Effector CD8-positive, alpha-beta T cell (primary cell): ENCODE measurements around the gene STH.

Experiments used
- DNase-seq: peaks from one replicate; lab custom pipeline; 2025; lab: John Stamatoyannopoulos, UW

Gene STH

DNA sequence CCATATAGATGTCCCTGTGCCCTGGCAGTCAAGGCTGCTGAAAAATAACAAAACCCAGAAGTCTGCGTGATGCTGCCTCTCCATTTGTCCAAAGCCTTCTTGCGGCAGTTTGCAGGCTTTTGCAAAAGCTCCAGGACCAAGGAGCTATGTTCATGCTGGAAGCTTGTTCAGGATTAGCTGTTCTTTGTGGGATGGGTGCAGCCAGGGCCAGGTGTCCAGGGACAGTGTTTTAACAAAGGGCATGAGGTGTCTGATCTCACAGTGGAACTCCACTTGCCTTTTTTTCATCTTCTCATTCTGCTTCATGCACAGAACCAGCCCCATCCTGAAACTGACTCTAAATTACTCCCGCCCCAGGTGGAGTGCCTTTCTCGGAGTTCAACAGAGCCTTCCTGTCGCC, 31.7 kb upstream of the STH start:
- DNase-seq = no peak

DNA sequence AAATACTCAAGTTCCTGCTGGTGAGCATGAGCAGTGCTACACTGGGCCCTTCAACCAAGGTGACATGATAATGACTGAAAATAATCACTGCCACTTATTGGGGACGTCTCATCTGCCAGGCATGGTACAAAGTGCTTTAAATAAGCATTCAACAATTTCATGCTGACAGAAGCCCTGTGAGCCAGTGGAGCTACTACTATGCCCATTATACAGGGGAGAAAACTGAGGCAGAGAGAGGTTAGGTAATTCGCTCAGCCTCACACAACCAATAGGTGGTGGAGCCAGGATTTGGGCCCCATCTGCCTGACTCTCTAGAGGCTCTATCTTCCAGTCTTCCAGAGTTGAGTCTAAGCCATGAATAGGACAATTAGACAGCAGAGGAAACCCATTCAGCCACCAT, 30.3 kb upstream of the STH start:
- no peak for DNase-seq

DNA sequence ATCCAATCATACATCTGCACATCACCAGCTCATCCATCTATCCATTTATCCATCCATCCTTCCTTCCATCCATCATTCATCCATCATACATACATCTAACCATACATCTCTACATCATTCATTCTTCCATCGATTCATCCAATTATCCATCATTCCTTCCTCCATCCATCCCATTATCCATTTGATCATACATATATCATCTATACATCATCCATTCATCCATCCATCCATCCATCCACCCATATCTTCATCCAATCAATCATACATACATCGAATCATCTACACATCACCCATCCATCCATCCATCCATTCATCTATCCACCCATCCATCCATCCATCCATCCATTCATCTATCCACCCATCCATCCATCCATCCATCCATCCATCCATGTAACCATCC, 29.3 kb upstream of the STH start:
- DNase-seq = no peak

DNA sequence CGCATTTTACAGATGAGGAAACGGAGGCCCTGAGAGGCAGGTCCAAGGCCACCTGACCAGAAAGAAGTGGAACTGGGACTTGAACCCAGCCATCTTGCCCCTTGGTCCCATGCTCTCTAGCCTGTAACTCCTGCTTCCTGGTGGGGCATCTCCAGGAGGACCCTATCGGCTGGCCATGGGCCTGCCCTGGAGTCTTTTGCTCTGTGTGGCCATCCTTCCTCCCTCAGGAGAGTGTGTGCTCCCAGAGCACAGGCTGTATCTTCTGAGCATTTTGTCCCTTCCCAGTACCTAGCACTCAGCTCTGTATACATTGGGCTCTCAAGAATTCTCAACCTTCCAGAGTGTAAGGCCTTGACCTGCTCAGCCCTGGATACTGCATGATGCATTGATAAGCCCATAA, 28.4 kb upstream of the STH start:
- no peak for DNase-seq

DNA sequence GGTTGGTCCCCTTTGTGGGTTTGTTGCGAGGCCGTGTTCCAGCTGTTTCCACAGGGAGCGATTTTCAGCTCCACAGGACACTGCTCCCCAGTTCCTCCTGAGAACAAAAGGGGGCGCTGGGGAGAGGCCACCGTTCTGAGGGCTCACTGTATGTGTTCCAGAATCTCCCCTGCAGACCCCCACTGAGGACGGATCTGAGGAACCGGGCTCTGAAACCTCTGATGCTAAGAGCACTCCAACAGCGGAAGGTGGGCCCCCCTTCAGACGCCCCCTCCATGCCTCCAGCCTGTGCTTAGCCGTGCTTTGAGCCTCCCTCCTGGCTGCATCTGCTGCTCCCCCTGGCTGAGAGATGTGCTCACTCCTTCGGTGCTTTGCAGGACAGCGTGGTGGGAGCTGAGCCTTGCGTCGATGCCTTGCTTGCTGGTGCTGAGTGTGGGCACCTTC, 27.3 kb upstream of the STH start:
- DNase-seq = no peak

DNA sequence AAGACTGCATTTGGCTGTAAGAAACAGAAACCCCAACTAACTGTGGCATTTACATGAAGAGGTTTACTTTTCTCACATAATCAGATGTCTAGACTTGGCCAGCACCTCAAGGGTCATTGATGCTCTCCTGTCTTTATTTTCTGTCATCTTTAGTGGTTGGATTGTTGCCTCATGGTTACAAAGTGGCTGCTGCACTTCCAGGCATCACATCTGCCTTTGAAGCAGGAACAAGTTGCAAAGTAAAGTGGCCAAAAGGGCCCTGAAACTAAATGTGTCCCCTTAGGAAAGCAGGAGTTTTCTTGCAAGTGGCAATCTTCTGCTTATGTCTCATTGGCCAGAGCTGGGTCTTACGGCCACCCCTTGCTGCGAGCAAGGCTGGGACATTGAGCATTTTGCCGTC, 26.5 kb upstream of the STH start:
- DNase-seq = no peak

DNA sequence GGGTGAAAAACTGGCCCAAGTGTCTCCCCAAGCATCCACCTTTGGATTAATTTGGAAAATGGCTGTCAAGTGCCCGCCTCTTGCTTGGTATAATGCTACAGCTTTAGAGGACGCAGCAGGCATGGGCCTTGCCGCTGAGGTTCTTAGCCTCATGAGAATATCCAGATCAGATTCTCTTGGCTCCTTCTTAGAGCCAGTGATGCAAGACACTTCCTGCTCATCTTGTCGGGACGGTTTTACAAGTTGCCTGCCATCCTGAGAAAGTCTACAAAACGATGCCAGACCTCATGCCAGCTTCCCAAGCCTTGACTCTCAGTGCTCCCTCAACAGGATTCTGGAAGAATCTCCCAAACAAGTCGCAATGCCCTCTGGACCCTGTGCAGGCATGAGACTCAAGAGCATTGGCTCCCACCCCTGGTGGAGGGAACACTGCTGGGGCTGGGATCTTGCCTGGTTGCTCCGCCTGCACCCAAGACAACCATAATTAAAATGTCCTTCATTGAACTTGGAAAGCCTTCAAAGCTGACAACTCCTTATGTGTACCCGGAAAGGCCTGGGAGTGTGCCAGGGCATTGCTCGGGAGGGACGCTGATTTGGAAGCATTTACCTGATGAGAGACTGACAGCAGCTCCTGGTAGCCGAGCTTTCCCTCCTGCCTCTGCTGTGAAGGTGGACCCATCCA, 25.8 kb upstream of the STH start:
- DNase-seq = no peak

DNA sequence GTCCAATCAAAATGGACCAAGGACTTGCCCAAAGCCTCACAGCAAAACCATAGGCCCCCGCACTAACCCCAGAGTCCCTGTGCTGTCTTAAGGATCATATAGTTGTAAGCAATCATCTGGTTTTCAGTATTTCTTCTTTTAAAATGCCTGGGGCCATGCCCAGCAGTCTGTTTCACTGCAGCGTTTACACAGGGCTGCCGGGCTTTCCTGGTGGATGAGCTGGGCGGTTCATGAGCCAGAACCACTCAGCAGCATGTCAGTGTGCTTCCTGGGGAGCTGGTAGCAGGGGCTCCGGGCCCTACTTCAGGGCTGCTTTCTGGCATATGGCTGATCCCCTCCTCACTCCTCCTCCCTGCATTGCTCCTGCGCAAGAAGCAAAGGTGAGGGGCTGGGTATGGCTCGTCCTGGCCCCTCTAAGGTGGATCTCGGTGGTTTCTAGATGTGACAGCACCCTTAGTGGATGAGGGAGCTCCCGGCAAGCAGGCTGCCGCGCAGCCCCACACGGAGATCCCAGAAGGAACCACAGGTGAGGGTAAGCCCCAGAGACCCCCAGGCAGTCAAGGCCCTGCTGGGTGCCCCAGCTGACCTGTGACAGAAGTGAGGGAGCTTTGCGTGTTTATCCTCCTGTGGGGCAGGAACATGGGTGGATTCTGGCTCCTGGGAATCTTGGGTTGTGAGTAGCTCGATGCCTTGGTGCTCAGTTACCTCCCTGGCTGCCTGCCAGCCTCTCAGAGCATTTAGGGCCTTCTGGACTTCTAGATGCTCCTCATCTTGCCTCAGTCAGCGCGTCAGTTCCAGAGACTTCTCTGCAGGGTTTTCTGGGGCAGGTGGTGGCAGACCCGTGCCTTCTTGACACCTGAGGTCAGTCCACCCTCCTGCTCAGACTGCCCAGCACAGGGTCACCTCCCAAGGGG, 24.8 kb upstream of the STH start:
- no peak for DNase-seq

DNA sequence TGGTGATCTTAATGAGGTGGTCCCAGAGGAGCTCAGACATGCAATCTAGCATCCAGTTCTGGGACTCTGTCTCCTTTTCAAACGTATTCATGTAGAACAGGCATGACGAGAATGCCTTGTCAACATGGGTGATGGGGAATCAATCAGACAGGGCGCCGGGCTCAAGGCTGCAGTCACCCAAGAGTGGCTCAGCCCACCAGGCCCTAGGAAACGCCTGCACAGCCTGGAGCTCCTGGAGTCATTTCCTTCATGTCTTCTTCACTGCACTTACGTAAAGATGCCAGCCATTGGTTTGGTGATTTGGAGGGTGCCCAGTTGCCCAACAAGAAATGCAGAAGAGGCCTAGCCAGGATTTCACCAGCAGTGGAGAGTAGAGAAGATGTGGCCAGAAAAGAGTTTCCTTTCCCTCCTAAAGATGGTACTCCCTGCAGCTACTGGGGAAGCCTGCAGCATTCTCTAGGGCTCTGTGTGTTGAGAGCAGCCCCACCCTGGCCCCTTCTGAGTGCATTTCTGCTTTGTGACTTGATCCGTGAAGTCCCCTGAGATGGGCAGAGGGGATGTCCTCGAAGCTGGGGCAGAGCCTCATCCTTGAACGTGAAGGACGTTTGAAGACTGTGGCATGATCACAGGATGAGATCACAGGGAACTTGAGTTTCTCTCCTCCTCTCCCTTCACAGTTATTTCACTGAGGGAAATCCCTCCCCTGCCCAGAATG, 24.0 kb upstream of the STH start:
- DNase-seq = no peak

DNA sequence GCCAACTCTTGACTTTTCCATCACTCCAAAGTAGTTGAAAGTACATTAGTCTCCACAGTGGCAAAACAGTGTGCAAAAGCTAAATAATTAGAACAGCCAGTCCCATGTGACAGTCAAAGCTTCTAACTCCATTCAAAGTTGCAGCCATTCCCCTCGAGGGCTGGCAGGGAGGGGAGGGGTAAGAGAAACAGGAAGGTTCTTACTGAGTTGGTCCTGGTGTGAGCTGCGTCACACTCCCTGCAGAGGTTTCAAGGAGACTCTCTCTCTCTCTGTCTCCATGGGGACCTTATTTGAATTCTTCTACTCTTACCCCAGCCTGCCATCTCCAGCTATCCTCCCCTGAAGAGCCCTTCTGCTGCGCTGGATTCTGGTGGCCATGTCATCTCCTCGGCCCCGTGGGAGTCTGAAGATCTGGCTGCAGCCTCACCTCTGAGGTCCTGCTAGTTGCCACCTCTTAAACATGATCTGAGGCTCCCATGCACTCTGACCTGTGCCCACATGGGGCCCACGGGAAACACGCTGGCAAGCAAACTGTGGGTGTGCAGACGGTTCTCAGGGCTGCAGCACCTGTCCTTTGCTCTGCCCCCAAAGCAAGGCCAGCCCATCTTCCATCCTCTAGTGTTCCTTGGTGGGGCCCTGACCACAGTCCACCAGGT, 23.3 kb upstream of the STH start:
- no peak for DNase-seq

DNA sequence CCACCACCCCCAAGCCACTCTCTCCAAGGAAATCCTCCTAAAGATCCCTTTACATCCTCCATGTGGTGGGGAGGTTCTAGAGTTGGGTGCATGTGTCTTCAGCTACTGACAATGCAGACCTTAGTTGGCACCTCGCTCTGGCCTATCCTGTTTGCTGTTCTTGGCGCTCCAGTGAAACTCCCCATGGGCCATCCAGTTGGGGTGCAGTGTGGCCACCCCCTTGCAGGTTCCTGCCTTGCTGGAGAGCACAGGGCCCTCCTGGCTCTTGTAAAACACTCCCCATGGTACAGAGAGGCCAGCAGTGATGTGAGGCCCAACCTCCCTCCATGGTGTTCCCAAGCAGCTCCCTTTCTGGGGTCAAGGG, 22.7 kb upstream of the STH start:
- DNase-seq = no peak

DNA sequence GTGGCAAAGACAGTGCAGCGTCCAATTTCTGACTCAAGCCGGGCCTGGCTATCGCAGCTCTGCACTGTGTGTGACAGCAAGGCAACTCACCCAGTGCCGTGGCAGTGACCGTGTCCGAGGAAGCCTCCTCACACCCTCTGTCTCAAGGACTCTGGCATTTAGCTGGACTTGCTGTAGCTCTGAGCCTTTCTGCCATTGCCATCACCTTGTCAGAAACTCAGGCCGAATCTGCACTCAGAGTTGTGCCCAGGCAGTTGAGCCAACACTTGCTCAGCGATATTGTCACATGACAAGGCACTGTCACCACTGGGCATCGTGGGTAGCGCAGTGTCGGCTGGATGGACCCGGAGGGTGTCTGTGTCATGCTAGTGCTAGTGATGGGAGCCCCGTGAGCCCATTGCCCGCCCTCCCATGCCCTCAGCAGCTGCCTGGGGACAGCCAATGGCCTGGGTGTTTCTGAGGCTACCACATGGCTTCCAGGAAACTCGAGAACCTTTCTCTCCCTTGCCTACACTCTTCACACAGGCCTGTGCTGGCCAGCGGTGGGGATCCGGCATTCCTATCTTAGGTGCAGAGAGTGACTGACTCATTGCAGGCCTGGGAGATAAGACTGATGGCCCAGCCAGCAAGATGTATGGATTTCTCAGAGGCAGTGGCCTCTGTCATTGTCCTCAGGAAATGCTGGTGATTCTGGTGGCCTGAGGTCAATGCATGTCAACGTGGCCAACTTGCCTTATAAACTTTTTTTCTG, 22.1 kb upstream of the STH start:
- DNase-seq = no peak

DNA sequence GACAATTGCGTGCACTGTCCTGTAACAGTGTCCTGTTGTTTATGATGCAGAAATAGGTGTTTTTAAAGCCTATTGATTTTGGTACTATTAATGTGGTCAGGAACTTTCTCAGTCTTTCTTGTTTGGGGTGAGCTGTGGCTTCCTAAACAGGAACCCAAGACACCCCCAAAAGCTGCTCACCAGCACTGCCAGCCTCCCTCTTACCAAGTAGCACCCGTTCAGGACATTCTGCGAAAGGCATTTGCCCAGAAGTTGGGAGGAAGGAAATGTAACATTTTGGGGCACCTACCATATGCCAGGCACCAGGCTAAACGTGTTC, 21.6 kb upstream of the STH start:
- DNase-seq = no peak

DNA sequence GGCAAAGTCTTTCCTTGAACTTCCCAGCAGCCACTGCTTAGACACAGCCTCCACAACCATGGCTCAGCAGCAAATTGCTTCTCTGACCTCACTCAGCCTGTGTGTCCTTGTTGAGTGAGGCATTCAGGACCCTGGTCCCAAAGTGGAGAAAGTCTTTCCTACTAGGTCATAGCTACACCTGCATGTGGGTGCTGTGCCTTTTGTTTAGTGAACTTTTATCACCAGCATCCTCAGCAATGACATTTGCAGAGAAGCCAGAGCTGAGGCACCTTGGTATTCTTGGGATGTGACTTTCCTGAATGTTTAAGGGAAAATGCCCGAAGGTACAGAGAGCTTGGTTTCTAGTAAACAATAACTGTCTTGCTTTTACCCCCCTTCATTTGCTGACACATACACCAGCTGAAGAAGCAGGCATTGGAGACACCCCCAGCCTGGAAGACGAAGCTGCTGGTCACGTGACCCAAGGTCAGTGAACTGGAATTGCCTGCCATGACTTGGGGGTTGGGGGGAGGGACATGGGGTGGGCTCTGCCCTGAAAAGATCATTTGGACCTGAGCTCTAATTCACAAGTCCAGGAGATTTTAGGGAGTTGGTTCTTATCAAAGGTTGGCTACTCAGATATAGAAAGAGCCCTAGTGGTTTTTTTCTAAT, 20.9 kb upstream of the STH start:
- DNase-seq = no peak

DNA sequence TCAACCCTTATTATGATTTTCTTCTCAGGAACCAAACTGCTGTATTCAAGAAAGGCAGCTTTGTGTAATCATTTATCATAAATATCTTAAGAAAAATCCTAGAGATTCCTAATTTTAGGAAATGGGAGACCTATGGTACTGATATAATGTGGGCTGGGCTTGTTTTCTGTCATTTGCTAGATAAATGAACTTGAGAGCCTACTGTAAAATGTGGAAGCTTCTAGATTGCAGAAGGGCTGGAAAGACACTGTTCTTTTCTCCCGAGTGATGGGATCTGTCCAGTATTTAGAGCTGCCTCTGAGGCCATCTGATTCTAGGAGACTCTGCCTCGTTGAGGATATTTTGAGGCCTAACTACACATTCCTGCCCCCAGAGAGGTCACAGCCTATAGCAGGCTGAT, 19.9 kb upstream of the STH start:
- DNase-seq = no peak

DNA sequence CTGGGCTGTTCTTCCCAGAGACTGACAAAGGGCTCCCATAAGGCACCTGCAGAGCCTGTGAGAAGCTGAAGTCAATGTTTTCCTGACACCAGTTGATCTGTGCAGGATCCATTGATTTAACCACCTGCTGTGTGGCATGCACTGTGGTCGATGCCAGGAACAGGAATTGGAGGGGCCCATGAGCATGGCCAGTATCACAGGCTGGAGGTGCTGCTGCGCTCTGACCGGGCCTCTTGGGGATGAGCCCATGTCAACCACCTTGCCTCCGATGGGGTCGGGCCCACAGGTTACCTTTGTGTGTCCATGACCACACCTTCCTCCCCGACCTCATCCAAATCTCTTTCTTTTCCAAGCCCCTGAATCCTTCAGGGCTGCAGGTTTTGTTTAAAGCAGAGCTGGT, 18.2 kb upstream of the STH start:
- no peak for DNase-seq

DNA sequence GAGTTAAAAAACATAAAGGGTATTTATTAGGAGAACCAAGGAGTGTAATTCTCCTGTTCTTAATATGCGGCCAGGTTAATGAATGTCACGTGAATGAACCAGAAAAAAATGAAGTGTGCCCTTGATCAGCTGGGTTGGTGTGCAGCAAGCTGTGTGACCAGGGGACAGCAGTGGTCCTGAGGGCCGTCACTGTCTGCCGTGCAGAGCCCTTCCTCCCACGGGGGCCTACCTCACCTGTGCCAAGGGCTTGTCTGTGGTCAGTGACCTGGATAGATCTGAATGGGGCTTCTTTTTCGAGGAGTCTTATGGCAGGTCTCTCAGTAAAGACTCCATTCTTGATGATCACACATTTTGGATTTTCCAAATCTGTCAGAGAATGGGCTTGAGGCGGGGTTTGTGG, 17.7 kb upstream of the STH start:
- no peak for DNase-seq

DNA sequence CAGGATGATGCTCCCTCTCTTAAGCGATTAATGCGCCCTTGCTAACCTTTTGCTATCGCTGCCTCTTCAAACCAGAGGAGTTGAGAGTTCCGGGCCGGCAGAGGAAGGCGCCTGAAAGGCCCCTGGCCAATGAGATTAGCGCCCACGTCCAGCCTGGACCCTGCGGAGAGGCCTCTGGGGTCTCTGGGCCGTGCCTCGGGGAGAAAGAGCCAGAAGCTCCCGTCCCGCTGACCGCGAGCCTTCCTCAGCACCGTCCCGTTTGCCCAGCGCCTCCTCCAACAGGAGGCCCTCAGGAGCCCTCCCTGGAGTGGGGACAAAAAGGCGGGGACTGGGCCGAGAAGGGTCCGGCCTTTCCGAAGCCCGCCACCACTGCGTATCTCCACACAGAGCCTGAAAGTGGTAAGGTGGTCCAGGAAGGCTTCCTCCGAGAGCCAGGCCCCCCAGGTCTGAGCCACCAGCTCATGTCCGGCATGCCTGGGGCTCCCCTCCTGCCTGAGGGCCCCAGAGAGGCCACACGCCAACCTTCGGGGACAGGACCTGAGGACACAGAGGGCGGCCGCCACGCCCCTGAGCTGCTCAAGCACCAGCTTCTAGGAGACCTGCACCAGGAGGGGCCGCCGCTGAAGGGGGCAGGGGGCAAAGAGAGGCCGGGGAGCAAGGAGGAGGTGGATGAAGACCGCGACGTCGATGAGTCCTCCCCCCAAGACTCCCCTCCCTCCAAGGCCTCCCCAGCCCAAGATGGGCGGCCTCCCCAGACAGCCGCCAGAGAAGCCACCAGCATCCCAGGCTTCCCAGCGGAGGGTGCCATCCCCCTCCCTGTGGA, 16.0 kb upstream of the STH start:
- no peak for DNase-seq

DNA sequence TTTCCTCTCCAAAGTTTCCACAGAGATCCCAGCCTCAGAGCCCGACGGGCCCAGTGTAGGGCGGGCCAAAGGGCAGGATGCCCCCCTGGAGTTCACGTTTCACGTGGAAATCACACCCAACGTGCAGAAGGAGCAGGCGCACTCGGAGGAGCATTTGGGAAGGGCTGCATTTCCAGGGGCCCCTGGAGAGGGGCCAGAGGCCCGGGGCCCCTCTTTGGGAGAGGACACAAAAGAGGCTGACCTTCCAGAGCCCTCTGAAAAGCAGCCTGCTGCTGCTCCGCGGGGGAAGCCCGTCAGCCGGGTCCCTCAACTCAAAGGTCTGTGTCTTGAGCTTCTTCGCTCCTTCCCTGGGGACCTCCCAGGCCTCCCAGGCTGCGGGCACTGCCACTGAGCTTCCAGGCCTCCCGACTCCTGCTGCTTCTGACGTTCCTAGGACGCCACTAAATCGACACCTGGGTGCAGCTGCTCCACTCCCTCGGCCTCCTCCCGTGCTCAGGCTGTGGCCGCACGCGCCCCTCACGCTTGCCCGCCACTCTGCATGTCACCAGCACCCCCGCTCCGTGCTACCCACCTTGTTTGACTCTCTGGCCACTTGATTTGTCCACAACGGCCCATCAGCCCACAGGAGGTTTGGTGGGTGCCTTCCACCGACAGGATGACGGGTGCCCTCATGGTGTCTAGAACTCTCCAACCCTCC, 15.3 kb upstream of the STH start:
- no peak for DNase-seq

DNA sequence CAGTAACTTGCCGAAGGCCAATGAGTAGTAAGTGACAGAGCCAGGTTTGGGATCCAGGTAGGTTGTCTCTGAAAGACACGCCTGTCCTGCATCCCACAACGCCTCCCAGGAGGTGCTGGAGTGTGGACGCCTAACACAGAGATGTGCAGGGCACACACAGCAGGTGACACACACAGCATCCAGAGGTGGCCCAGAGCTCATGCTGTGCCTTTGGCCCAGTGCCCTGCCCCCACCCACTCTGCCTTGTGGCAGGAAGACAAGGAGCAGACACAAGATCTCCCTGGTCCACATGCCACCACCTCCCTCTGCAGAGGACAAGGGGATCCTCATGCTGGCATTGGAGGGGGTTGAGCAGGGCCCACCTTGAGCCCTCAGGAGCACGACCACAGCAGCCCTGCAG, 14.7 kb upstream of the STH start:
- no peak for DNase-seq
